Measurements from ENCODE around the gene DNAJC25.

DNAJC25 gene

DNA sequence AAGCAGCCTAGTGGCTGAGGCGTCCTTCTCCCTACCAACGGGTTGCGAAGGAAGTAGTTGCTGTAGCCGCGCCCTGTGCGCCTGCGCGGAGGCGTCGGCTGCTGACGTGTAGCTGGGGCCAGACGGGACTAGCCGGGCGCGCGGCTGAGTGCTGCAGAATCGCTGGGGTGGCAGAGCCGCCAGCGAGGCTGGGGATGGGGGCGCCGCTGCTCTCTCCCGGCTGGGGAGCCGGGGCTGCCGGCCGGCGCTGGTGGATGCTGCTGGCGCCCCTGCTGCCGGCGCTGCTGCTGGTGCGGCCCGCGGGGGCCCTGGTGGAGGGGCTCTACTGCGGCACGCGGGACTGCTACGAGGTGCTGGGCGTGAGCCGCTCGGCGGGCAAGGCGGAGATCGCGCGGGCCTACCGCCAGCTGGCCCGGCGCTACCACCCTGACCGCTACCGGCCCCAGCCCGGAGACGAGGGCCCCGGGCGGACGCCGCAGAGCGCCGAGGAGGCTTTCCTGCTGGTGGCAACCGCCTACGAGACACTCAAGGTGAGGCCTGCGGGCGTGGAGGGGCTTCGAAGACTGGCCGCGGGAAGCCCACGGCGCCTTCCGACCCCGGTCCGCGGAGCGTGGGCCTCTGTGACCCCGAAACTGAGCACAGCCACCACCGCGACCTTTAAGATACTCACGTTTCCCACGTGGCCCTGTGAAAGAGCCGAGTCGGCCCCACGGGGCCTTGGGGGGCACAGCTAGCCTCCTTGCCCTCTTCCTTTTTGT is at the start of gene DNAJC25:
DNAJC25 (plus strand) TSS at position 121 of the 758 bp plus-strand sequence; CDS start at position 195, 74 bp downstream.
- no peak for TF ChIP-seq EZH2phosphoT487 (IDR thresholded peaks at IDR 0.05; ENCODE audit: borderline replicate concordance)
- no peak for TF ChIP-seq CTCF (conservative IDR thresholded peaks at IDR 0.05; ENCODE audit: low read length)
- Histone ChIP-seq H4K20me1 (ENCODE audit: insufficient read depth, low read length, poor library complexity, severe bottlenecking) (peaks cover 4% of the 10 kb centered on the region), H3K4me3 (ENCODE audit: low read length, poor library complexity, severe bottlenecking) (peak within 1 kb of the TSS; percentile 85), H3K9ac (ENCODE audit: low read depth, low read length, poor library complexity, severe bottlenecking) (peak within 1 kb of the TSS; percentile 79), H3F3A (ENCODE audit: low read depth) (no peaks in the 10 kb centered on the region), H2AFZ (ENCODE audit: low read length) (peak within 1 kb of the TSS; percentile 100), H3K9me3 (ENCODE audit: insufficient read depth, low read depth, low read length) (no peaks in the 10 kb centered on the region), H3K9me2 (replicated peaks; ENCODE audit: low read depth, low read length) (no peaks in the 10 kb centered on the region), H3K79me2 (ENCODE audit: insufficient read depth, low read length) (peaks cover 45% of the 10 kb centered on the region), H3K27me3 (ENCODE audit: insufficient read depth, low read length, poor library complexity, severe bottlenecking) (no peaks in the 10 kb centered on the region), H3K4me2 (ENCODE audit: low read depth, low read length, poor library complexity, severe bottlenecking) (peak within 1 kb of the TSS; percentile 96), H3K36me3 (ENCODE audit: insufficient read depth, low read length) (no peaks in the 10 kb centered on the region), H3K4me1 (ENCODE audit: insufficient read depth, low read length, poor library complexity, severe bottlenecking) (peaks cover 46% of the 10 kb centered on the region)

- Histone ChIP-seq H3F3A (ENCODE audit: low read depth) (no peaks in the 10 kb centered on the region), H2AFZ (ENCODE audit: low read length) (no peak overlapping the region), H4K20me1 (ENCODE audit: insufficient read depth, low read length, poor library complexity, severe bottlenecking) (no peaks in the 10 kb centered on the region), H3K4me2 (ENCODE audit: low read depth, low read length, poor library complexity, severe bottlenecking) (no peak overlapping the region), H3K27me3 (ENCODE audit: insufficient read depth, low read length, poor library complexity, severe bottlenecking) (no peaks in the 10 kb centered on the region), H3K79me2 (ENCODE audit: insufficient read depth, low read length) (no peaks in the 10 kb centered on the region), H3K9ac (ENCODE audit: low read depth, low read length, poor library complexity, severe bottlenecking) (no peak overlapping the region), H3K4me3 (ENCODE audit: low read length, poor library complexity, severe bottlenecking) (no peak overlapping the region), H3K9me2 (replicated peaks; ENCODE audit: low read depth, low read length) (no peaks in the 10 kb centered on the region), H3K9me3 (ENCODE audit: insufficient read depth, low read depth, low read length) (no peaks in the 10 kb centered on the region), H3K36me3 (ENCODE audit: insufficient read depth, low read length) (no peaks in the 10 kb centered on the region), H3K4me1 (ENCODE audit: insufficient read depth, low read length, poor library complexity, severe bottlenecking) (no peaks in the 10 kb centered on the region)
- TF ChIP-seq CTCF (conservative IDR thresholded peaks at IDR 0.05; ENCODE audit: low read length): no peak
- TF ChIP-seq EZH2phosphoT487 (IDR thresholded peaks at IDR 0.05; ENCODE audit: borderline replicate concordance): no peak
These were observed 48.2 kb upstream of the DNAJC25 start for GRCh38 chr9:111582888-111583287.

- no peaks in the 10 kb centered on the region for H3K27me3 ChIP-seq (ENCODE audit: insufficient read depth, low read length, poor library complexity, severe bottlenecking)
- no peaks in the 10 kb centered on the region for H4K20me1 ChIP-seq (ENCODE audit: insufficient read depth, low read length, poor library complexity, severe bottlenecking)
- no peaks in the 10 kb centered on the region for H3F3A ChIP-seq (ENCODE audit: low read depth)
- no peaks in the 10 kb centered on the region for H3K4me1 ChIP-seq (ENCODE audit: insufficient read depth, low read length, poor library complexity, severe bottlenecking)
- no peak overlapping the region for H2AFZ ChIP-seq (ENCODE audit: low read length)
- no peaks in the 10 kb centered on the region for H3K9me2 ChIP-seq (replicated peaks; ENCODE audit: low read depth, low read length)
- H3K4me2 ChIP-seq (ENCODE audit: low read depth, low read length, poor library complexity, severe bottlenecking): no peak overlapping the region
- H3K79me2 ChIP-seq (ENCODE audit: insufficient read depth, low read length): no peaks in the 10 kb centered on the region
- H3K4me3 ChIP-seq (ENCODE audit: low read length, poor library complexity, severe bottlenecking): no peak overlapping the region
- no peaks in the 10 kb centered on the region for H3K9me3 ChIP-seq (ENCODE audit: insufficient read depth, low read depth, low read length)
- no peak overlapping the region for H3K9ac ChIP-seq (ENCODE audit: low read depth, low read length, poor library complexity, severe bottlenecking)
- H3K36me3 ChIP-seq (ENCODE audit: insufficient read depth, low read length): no peaks in the 10 kb centered on the region
- TF ChIP-seq CTCF (conservative IDR thresholded peaks at IDR 0.05; ENCODE audit: low read length) (no peak), EZH2phosphoT487 (IDR thresholded peaks at IDR 0.05; ENCODE audit: borderline replicate concordance) (no peak)
These were observed 44.8 kb upstream of the DNAJC25 start for GRCh38 chr9:111586378-111586777.
